GM12892 (cell line): ENCODE measurements around the gene RNU6-7. TPM values are rescaled to one million over a fixed set of nuclear protein-coding genes. Genes with fewer than 3 reads are reported as not detected.

Experiments used
- DNase-seq: peaks from one replicate; pipeline ENCODE4 v3.0.0; 2011; ENCODE audit not compliant: insufficient read length
- FAIRE-seq: peaks from 2 replicates; lab custom pipeline; 2011; peaks lifted over from hg19 to GRCh38; lab: Jason Lieb, UNC
- POLR2A ChIP-seq: IDR thresholded peaks from 2 replicates; pipeline ENCODE4 v1.6.1; 2011; ENCODE audit warnings: low read depth, low read length, control low read depth
- POLR2AphosphoS5 ChIP-seq: IDR thresholded peaks from 2 replicates; pipeline ENCODE4 v1.6.1; 2011; ENCODE audit warnings: low read depth, low read length, control low read depth
- TAF1 ChIP-seq: IDR thresholded peaks from 2 replicates; pipeline ENCODE4 v1.6.1; 2011; ENCODE audit warnings: low read depth, mild to moderate bottlenecking, control low read depth, low read length, borderline replicate concordance
- polyA plus RNA-seq: library from polyadenylated mRNA; unstranded; fragments of >200 nt; gene quantifications from one replicate; pipeline ENCODE4 v1.2.1, GENCODE V29; 2012; ENCODE audit warnings: missing spikeins, inconsistent platforms; ENCODE audit not compliant: missing spikeins

The RNU6-7 gene
- not detected for polyA plus RNA-seq

DNA sequence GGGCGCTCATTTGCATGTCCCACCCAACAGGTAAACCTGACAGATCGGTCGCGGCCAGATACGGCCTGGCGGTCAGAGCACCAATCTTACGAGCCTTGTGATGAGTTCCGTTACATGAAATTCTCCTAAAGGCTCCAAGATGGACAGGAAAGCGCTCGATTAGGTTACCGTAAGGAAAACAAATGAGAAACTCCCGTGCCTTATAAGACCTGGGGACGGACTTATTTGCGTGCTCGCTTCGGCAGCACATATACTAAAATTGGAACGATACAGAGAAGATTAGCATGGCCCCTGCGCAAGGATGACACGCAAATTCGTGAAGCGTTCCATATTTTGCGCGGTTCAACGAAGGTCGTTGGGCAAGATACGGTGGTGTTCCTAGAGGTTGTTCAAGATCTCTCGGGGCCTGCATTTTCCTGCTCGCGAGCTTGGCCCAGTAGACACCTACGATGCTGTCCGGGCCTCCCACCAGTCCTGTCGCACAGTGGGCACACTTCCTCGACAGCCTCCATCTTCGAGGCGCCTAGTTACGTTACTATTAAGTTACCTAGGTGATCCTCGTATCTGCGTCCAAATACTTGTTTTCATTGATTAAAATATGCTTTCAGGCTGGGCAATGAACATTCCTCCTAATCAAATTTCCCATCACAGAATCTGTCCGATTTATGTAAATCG lies at the start of gene RNU6-7:
Gene RNU6-7, plus strand, starts transcription at position 230 of the 675 bp plus-strand sequence.
- DNase-seq (no peak), FAIRE-seq (no peak)
- TF ChIP-seq POLR2AphosphoS5 = no peak
- TF ChIP-seq POLR2A = no peak
- no peak for TF ChIP-seq TAF1

DNA sequence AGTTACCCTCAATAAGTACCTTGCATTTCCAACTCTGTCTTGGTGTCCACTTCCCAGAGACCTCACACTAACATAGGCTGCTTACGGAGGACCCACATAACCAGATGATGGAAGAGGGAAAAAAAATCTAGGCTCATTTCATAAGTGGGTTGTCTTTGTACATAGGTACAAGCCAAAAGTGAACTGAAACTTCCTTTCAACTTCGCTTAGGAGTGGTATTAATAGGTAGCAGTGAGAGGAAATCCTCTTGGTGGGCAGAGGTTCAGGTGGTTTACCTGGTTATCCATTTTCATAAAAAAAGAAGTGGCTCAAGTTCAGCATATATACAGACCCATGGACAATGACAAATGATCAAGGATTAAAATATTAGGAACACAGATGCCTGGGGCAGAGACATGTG lies 35.8 kb upstream of the RNU6-7 start:
- DNase-seq = no peak
- FAIRE-seq = no peak
- TF ChIP-seq TAF1 (no peak), POLR2AphosphoS5 (no peak), POLR2A (no peak)

DNA sequence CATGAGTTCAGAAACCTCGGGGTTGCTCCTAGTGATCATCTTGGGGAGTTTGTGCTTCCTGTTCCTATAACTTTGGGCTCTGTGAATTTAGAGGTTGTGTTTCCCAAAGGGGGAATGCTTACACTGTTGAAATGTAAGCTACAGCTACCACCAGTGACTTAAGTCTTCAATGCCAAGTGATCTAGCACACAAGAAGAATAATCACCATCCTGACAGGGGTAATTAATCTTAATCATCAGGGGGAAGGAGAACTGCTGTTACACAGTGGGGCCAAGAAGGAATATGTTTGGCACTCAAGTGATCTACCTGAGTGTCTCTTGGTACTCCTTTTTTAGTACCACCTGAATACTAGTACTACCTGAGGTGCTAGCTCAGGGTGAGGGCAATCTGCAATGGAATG lies 34.9 kb upstream of the RNU6-7 start:
- TF ChIP-seq TAF1 (no peak), POLR2AphosphoS5 (no peak), POLR2A (no peak)
- FAIRE-seq = no peak
- DNase-seq = no peak

DNA sequence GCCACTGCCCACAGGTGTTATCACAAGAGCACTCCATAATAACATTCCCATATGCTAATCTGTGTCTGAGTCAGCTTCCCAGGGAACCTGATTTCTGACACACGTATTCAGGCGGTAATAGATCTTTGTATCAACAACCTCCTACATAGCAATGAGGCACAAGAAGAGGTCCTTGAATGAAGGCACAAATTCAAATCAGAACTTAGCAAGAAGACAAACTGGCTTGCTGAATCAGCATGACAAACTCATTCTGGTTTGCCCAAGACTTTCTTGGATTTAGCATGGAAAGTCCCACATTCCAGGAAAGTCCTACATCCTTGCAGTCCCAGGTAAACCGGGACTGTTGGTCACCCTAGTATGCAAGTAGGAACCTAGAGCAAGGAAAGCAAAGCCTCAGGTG lies 33.9 kb upstream of the RNU6-7 start:
- TF ChIP-seq POLR2AphosphoS5 = no peak
- no peak for TF ChIP-seq POLR2A
- no peak for TF ChIP-seq TAF1
- FAIRE-seq (no peak), DNase-seq (no peak)

DNA sequence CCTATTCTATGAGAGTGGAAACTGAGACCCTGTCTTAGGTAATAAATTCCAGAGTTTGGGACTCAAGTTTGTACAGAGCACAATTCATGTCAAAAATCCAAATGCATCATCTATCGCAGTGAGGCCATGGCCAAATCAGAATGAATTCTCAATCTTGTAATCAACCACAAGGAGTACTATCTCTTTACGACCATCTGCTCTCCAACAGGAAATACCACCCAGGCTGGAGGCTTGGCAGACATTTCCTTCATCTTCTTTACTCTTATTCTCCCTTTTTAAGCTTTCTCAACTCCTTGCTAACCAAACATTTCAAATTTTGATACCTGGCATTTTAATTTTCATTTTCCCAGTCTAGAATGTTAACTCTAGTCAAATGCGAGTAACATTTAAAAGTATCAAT lies 32.7 kb upstream of the RNU6-7 start:
- DNase-seq = no peak
- TF ChIP-seq POLR2AphosphoS5 (no peak), TAF1 (no peak), POLR2A (no peak)
- no peak for FAIRE-seq

DNA sequence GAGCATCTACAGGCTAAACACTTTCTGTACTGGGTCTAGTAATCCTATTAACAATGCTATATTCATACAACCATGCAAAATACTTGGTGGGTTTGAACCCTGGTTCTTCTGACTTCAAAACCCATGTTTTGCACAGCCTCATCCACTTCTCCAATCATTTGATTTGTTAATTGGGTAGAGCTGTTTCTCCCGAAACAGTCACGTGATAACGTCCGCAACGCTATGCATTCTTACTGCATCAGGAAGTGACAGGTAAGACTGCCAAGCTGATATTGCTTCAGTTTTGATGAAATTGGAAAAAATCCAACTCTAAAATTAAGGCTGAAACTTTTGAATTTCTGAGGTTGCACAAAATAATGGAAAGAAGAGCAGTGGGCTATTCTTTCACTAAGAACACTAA lies 30.4 kb upstream of the RNU6-7 start:
- TF ChIP-seq TAF1 (no peak), POLR2A (no peak), POLR2AphosphoS5 (no peak)
- DNase-seq (no peak), FAIRE-seq (no peak)

DNA sequence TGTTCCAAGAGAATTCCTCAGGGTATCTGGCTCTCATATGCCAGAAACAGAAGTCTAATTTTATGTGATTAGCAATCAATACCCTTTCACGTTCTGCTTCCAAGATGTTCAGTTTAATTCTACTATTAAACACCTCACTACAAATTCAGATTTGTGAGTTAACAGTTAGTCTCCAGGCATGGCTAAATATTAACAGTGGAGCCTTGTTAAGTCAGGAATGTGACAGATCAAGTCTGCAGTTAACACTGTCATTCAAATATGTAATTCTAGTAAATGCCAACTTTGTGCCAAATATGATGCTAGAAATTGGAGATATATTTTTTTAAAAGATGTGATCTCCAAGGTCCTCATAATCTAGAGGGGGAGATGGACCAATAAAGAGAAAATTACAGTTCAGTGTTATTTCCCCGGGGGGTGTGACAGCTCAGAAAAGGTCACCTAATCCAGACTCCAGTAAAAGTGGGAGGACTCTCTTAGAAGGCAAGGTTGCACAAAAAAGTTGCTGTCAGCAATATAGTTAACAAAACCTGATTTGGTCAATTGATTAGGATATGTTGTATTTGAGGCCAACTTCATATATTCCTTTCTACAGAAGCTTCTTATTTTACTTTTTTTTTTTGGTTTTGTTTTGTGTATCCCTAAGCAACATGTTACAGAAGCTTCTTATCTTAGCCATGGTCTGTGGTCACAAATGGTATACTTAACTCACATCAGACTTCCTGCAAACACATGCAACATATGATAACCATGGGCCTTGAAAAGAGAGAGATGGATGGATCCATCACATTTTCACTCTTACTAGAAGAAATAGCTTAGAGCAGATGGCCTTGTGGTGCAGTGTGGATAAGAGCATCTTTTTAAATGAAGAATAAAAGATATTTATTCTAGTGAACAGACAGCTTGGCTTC lies 18.4 kb upstream of the RNU6-7 start:
- no peak for TF ChIP-seq POLR2AphosphoS5
- no peak for TF ChIP-seq TAF1
- no peak for TF ChIP-seq POLR2A
- FAIRE-seq (no peak), DNase-seq (no peak)

DNA sequence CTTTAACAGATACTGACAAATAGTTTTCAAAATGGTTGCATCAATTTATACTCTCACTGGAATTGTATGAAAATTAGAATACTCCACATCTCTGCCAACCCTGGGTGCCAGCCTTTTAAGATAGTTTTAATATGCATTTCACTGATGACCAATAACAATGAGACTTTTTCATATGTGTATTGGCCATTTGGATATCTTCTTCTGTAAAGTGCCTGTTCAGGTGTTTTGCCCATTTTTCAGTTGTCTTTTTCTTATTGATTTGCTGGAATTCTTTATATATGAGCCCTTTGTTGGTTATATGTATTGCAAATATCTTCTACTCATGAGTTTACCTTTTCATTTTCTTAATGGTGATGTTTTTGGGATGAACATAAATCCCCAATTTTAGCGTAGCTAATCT lies 16.7 kb upstream of the RNU6-7 start:
- FAIRE-seq = no peak
- TF ChIP-seq POLR2AphosphoS5 (no peak), TAF1 (no peak), POLR2A (no peak)

DNA sequence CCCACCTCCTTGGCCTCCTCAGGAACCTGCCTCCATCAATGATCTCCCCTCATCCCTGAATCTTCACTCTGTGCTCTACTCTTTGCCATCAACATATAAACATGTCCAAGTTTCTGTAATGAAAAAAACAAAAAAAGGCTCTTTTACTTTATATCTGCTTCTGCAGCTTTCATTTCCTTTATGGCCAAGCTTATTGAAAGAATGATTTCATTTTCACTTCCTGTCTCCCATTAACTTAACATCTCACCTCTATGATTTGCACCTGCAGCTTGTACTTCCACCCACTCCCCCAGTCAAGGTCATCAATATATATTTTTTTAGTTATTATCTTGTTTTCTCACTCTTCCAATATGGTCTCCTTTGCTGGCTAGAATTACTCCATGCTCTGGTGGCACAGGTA lies 15.6 kb upstream of the RNU6-7 start:
- TF ChIP-seq TAF1 = no peak
- no peak for FAIRE-seq
- DNase-seq = no peak

More for the DNA sequence above, 16.7 kb upstream of the RNU6-7 start:
- DNase-seq = no peak

DNA sequence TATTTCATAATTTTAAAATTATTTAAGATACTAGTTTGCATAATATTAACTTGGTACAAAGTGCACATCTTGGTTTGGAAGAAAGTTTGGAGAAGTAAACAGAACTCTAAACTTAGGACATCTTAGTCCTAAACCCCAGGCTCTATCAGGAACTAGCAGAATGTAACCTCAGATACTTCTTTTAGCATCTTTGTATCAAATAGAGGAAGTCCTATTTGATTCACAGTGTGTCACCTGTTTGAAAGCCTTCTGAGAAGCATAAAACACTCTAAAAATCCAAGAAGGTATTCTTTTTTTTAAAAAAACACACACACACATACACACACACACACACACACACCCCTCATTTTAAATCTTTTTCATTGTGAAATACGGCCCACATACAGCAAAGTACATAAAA lies 12.0 kb upstream of the RNU6-7 start:
- TF ChIP-seq POLR2AphosphoS5 = no peak
- TF ChIP-seq TAF1 = no peak
- TF ChIP-seq POLR2A = no peak
- FAIRE-seq = no peak
- no peak for DNase-seq

DNA sequence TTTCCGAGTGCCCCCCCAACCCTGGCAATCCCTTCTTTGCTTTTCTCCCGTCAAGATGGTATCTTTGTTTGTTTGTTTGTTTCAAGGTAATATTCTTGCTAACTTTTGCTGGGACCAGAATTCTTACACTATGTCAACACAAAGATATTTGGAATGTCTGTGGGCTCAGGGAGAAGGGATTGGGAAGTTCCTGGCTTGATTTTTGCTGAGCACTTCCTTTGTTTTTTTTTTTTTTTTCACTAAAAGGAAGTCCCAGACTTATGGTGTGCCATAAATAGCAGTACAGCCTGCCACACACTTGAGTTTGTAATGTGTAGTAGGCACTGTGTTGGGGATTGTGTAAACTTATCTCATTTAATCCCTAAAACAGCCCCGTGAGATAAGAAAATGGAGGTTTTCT lies 11.2 kb upstream of the RNU6-7 start:
- no peak for FAIRE-seq
- no peak for TF ChIP-seq POLR2A
- no peak for TF ChIP-seq TAF1
- TF ChIP-seq POLR2AphosphoS5 = no peak
- DNase-seq = no peak

DNA sequence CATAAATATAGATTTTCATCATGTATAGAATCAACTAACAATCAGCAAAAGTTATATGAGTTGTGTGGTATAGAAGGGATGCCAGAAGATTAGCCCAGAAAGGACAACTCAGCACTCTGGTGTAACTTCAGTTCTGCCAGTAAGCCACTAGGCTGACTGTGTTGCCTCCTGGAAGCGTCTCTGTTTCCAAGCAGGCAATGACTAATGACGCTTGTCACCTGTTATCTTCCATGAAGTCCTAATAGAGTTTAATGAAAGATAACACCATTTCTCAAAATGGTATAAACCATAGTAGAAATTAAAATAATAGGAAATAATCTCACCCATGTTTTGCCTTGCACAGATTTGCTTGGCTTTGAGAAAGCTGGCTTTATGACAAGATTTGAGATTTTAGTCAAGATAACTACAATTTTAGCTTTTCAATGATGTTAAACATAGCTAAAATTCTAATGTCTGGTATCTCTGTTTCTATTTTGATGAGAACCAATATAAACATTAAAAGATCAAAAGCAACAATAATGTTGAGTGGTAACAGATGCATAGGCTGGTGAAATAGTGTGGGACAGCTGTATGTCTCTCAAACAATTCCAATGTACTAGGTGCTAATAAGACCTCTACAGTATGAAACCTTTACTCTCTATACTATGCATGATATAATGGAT lies 9.0 kb upstream of the RNU6-7 start:
- DNase-seq (no peak), FAIRE-seq (no peak)
- TF ChIP-seq POLR2AphosphoS5 = no peak
- TF ChIP-seq POLR2A = no peak
- TF ChIP-seq TAF1 = no peak

DNA sequence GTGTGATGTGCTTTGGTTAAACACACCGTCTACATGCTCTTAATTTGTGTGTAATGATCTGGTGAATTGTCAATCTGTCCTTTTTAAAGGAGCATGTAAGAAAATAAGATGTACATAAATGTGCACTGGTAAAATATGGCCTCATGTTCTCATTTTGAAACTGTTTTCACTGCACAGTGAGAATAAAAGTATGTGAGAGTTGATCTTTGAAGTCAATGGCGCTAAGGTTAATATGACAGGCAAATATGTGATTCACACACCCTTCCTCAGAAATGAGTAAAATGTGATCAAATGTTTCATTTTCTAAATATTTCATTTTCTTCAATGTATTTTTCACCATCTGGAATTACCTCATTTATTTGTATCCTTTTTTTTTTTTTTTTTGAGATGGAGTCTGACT lies 8.3 kb upstream of the RNU6-7 start:
- no peak for FAIRE-seq
- no peak for TF ChIP-seq POLR2A
- no peak for TF ChIP-seq TAF1
- TF ChIP-seq POLR2AphosphoS5 = no peak
- no peak for DNase-seq

DNA sequence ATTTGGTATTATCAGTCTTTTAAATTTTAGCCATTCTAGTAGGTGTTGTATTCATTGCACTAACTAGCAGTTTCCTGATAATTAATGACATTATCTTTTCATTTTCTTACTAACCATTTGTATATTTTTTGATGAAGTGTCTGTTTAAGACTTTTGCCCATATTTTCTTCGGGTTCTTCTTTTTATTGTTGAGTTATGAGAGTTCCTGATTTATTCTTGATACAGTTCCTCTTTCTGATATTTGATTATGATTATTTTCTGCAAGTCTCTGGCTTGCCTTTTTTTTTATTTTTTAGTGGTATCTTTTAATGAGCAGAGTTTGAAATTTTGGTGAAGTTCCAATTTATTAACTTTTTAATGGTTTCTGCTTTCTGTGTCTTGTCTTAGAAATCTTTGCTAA lies 6.2 kb upstream of the RNU6-7 start:
- DNase-seq (no peak), FAIRE-seq (no peak)
- no peak for TF ChIP-seq POLR2AphosphoS5
- no peak for TF ChIP-seq TAF1
- TF ChIP-seq POLR2A = no peak
